Left colon (tissue), 2 donors: Measurements from ENCODE around the gene HTATSF1. TPM values are rescaled to one million over a fixed set of nuclear protein-coding genes. Genes with fewer than 3 reads are reported as not detected.

Experiments
- ATAC-seq: fragments of 200-7000 bp; cut with Tn5 transposase; one replicate; pipeline ENCODE4 v1.9.1; 2020; ENCODE audit warnings: mild to moderate bottlenecking, moderate library complexity
- DNase-seq, 2 donors: peaks; one replicate each; pipeline ENCODE4 v3.0.0-alpha.2; 2020
- intact Hi-C, 2 donors: fragments of 100-400 bp; cut with DNase I in 1 of 2; cut with micrococcal nuclease in 1 of 2; formaldehyde crosslinking; loops; one replicate each; pipeline versions ENCODE4 v1.11.2 to v1.14.0; 2022; cut with DNase I, micrococcal nuclease
- microRNA-seq, 2 donors: library from miRNA; unstranded; fragments of <30 nt; microRNA quantifications; one replicate each; pipeline versions ENCODE4 v1.1.0 to v1.2.0, GENCODE V29; 2020
- total RNA-seq, 2 donors: library from RNA; stranded (reverse); fragmentation: NEBNext Ultra II Directional; extraction: Animal tissue kit (Norgen Biotek cat#: 25700); gene quantifications; one replicate each; pipeline ENCODE4 v1.2.1, GENCODE V29; 2021
- donor health status: DM: no; HTN: no; CAD: no.
- donor health status: DM: yes; HTN: yes; CAD: no.

The HTATSF1 gene
- total RNA-seq, 2 donors from 2014 or later = 30.4 to 35.3 TPM

DNA sequence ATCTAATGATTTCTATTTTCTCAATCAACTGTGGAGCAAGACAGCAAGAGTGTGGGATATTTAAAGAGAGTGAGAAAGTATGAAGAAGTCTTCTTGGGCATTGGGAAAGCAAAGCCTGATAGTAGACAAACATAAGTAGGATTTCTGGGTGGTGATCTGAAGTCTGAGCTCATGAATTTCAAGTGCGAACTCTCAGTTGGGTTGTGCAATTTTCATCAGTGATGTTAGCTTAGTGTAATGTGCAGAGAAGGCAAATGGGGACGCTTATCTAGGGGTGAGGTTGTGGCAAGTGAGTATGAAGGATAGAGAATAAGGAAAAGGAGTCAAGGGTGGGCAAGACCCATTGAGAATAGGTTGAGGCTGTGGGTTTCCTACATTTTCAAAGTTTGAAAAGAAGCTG, 58.3 kb downstream of the HTATSF1 start:
- DNase-seq = no peak
- ATAC-seq = no peak

More for the DNA sequence above, 58.3 kb downstream of the HTATSF1 start:
- intact Hi-C loops = no loop called here

Small RNA genes within 50 kb of the gene (microRNA-seq; reads per million reads assigned to microRNA genes)
- gene MIR934 = 0 reads per million in 2 donors

Other genes with a start within 250 kb of the HTATSF1 start
- gene MAP7D3, start 246.2 kb upstream of the HTATSF1 start, total RNA-seq = 1 to 10 TPM; 1.4 to 4.1 TPM
- gene ADGRG4, start 196.6 kb upstream of the HTATSF1 start, total RNA-seq = under 1 TPM; 0.03 to 0.17 TPM
- gene BRS3, start 9.6 kb upstream of the HTATSF1 start, total RNA-seq = not detected
- gene VGLL1, start 34.6 kb downstream of the HTATSF1 start, total RNA-seq = not detected
- under 1 TPM; 0.24 to 0.75 TPM for gene CD40LG, start 150.6 kb downstream of the HTATSF1 start, total RNA-seq